DOHH2 (cell line): ENCODE results near the gene PRLH.

Source experiments
- CTCF ChIP-seq: fragments of 200-600 bp; sonication (generic); IDR thresholded peaks from one replicate; pipeline ENCODE4 v1.5.1; 2014; ENCODE audit warnings: antibody characterized with exemption, mild to moderate bottlenecking, low read depth, low read length; ENCODE audit not compliant: poor library complexity, severe bottlenecking
- EZH2phosphoT487 ChIP-seq: fragments of 200-600 bp; sonication (generic); IDR thresholded peaks from 2 replicates; pipeline ENCODE4 v1.6.1; 2017; ENCODE audit warnings: borderline replicate concordance, mild to moderate bottlenecking, antibody characterized with exemption, low read length, moderate library complexity, mixed read lengths

GRCh38 chr2:237615631-237616249 is 49.4 kb downstream of the PRLH start:
- no peak for TF ChIP-seq CTCF
- TF ChIP-seq EZH2phosphoT487 = no peak
